GM18868 (cell line): ENCODE data around the gene KSR2.

ENCODE experiments used
- ATAC-seq: cut with Tn5 transposase; IDR thresholded peaks from one replicate; pipeline ENCODE4 v1.9.1; 2021; ENCODE audit warnings: mild to moderate bottlenecking, moderate library complexity; ENCODE audit not compliant: unreplicated experiment

Gene KSR2

DNA sequence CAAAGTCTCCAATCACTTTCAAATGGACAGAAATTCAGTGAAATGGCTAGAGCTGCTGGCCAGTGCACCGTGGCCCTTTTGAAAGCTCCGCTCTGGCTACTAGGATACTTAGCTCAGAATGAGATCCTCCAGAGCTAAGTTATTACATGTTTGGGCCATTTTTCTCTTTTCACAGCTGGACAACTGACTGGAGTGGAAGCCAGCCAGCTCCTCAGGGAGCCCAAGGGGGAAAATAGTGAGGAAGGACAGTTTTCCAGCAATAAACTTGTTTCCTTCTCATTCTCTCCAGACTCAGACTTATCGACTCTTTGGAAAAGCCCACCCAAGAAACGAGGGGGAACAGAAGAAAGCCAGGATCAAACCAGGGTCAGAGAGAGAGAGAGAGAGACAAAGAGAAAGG is 266.0 kb downstream of the KSR2 start:
- ATAC-seq: no peak

DNA sequence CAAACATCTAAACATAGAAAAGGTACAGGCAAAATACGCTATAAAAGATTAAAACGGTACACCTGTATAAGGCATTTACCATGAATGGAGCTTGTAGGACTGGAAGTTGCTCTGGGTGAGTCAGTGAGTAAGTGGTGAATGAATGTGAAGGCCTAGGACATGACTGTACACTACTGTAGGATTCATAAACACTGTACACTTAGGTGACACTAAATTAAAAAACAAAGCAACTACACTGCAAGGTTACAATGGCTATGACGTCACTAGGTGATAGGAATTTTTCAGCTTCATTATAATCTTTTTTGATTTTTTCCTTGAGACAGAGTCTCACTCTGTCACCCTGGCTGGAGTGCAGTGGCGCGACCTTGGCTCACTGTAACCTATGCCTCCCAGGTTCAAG is 269.2 kb downstream of the KSR2 start:
- ATAC-seq: no peak

DNA sequence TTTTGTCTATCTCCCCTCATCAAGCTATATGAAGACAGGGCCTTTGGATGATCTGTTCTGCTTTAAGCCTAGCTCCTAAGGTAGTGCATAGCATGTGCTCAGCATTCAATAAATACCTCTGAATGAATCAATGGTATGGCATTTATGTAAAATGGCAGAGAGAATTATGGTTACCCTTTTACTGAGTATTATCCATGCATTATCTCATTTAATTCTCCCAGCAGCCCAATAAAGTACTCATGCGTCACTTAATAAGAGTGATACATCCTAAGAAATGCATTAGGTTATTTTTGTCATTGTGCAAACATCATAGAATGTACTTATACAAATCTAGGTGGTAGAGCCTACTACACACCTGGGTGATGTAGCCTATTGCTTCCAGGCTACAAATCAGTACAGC is 269.7 kb downstream of the KSR2 start:
- no peak for ATAC-seq

DNA sequence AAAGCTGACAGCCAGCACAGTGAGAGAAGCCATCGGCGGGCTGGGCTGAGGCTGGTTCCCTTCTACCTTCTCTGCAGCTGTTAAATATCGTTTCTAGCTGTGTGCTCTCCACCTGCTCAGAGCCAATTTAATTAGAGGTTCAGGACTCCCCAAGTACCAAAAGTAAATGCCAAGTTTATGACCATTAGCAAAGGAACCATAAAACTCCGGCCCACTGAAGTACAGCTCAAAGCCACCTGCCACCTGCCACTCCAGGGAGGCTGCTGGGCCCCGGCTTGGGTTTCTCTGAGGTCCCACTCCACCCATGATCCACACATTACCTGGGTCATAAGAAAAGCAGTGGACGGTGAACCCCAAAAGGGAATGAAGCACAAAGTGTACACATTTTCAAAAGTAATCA is 272.8 kb downstream of the KSR2 start:
- ATAC-seq: no peak

DNA sequence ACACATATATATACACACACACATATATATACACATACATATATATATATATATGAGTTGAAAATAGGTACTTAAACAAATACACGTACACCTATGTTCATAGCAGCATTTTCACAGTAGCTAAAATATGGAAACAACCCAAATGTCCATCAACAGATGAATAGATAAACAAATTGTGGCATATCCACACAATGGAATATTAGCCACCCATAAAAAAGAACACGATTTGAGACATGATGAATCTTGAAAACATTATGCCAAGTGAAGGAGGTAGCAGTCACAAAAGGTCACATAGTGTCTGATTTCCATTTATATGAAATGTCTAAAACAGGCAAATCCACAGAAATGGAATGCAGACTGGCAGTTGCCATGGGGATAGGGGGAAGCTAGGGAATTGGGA is 276.3 kb downstream of the KSR2 start:
- ATAC-seq: no peak

DNA sequence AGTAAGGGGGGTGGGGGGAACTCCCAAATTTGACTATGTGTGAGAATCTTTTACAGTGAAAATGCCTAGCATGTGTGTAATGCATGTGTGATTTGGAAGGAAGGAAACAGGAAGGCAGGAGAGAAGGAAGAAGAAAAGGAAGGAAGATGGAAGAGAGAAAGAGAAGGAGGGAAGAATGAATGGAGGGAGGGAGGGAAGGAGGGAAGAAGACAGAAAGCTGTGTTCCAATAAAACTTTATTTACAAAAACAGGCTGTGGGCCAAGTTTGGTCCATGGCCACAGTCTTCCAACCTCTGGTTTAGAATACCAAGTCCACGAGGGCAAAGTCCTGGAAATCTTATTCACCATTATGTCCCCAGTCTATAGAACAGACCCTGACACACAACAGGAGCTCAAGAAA is 278.9 kb downstream of the KSR2 start:
- ATAC-seq: no peak

DNA sequence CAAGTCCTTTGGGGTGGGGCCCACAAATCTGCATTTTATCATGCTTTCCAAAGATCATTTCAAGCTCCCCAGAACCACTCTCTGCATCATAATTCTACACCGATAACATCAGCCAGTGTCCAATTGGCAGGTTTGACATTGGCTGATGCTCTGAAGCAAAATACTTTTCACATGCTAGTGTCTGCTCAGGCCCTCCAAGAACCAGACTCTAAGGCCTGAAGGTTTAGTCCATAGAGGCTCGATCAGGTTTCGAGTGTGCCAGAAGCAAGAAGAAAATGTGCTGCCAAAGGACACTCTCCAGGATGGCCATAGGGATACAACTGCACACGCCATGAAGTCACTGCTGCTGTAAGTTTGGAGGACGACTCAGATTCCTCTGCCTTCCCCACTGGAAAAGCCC is 280.3 kb downstream of the KSR2 start:
- no peak for ATAC-seq

DNA sequence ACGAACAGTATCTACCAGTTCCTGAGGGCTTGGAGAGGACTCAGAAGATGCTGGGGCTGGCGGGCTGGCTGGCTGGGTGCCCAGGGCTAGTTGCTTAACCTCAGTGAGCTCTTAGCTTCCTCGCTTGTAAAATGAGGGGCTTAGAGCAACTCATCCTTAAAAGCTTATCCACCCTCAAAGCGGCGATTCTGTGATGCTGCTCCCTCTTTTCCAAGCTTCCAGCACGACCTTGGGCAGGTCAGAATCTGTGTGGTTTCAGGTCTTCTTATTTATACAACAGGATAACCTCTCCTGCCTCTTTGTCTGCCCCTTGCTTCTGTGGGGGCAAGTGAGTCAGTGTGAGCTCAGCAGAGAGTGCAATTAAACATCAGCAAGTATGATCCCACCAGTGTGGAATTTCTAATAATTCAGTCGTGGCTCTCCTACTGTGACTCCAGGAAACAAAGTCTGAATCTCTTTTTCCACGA is 281.8 kb downstream of the KSR2 start:
- no peak for ATAC-seq

DNA sequence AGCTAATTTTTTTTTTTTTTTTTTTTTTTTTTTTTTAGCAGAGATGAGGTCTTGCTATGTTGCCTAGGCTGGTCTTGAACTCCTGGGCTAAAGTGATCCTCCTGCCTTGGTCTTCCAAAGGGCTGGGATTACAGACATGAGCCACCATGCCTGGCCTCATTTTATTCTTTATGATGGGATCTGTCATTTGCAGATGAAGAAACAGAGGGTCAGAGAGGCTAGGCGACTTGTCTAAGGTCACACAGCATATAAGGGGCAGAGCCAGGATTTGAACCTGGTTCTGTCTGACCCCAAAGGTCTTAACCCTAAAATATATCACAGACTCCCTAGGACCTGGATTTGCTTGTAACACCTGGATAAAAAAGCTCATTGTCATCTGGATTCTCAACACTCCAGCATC is 282.6 kb downstream of the KSR2 start:
- no peak for ATAC-seq

DNA sequence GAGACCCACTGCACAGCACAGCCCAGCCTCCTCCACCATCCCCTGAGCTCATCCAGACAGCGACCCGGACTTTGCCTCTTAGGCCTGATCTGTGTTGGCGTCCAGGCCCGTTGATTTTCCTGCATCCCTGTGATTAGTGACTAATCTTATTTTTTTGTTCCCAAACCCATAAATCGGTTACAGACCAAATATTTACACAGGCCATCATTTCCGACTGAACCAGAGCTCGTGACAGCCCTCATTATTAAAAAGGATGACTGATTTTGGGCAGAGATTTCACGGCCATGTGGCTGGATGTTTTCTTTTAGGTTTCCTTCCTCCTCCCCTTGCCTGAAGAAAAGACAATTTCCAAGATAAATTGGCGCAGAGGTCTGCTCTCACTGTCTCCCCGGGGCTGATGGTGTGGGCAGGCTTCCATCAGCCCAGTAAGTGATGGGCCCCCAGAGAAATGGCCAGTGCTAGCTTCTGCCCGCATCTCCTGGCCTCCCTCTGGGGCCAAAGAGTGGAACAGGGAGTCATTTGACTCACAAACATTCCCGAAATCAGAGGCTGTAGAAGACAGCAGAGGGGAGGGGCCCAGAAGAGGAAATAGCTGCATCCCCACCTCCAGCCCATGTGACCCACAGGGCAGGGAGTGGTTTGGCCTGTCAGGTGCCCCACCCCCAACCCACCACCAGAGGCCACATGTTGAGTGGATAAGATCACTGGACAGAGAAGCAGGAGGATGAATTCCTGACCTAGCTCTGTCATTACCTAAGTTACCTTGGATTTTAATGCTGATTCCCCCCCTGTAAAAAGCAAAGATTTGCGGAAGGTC is 283.5 kb downstream of the KSR2 start:
- no peak for ATAC-seq

DNA sequence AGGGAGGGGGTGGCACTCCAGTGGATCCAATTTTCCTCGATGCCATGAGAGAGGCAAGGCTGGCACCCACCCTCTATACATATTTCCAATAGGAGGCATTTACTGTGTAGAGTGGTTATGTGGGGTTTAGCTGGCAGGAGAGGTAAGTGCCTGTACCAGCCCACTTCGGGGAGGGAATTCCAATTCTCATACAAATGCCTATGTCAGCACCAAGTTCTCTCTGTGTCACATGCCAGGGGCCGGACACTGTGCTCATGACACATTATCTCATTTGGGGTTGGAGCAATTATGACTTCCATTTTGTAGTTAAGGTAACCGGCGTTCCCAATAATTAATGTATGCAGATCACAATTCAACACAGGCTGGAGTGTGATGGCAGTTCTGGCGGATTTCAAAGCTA is 284.3 kb downstream of the KSR2 start:
- ATAC-seq: no peak

DNA sequence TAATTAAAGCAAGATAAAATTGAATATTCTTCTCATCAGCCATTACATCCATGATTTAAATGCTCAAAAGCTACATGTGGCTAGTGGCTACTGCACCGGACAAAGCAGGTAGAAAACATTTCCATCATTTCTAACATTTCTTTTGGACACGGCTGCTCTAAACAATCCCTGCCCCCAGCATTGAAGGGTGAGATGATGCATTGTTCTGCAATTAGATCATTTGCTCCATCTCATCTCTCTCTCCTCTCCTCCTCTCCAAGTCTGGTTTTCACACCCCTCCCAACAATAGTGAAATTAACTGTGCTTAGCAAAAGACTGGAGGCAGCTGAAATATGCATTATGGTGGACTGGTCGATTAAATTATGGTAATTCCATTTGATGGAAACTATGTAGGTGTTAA is 288.5 kb downstream of the KSR2 start:
- no peak for ATAC-seq

DNA sequence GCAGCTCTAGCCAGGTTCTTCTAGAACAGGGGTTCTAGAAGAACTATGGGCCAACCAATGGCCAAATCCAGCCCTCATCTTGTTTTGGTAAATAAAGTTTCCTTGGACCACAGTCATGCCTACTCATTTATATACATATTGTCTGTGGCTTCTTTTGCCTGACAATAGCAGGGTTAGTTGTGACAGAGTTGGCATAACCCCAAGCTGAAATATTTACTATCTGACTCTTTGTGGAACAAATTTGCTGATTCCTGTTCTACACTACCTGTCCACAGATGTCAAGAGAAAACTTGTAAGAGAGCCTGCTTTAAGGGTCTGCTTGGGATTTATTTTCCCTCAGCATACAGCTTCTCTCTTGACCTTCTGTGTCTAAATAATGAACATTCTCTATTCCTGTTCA is 289.0 kb downstream of the KSR2 start:
- ATAC-seq: no peak

DNA sequence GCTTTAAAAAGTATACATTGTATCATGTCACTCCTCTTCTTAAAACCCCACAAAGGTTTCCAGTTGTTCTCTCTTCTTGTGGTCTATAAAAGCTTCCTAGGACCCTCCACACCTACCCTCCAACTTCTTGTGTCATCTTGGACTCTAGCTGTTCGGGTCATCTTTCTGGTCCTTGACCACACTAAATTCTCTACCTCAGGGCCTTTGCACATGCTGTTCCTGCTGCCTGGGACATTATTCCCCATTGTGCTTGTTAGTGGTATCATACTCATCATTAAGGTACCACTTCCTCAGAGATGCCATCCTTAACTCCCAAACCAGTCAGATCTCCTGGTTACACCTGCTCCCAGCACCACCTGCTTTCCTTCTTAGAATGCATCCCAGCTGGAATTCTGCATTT is 294.0 kb downstream of the KSR2 start:
- no peak for ATAC-seq

DNA sequence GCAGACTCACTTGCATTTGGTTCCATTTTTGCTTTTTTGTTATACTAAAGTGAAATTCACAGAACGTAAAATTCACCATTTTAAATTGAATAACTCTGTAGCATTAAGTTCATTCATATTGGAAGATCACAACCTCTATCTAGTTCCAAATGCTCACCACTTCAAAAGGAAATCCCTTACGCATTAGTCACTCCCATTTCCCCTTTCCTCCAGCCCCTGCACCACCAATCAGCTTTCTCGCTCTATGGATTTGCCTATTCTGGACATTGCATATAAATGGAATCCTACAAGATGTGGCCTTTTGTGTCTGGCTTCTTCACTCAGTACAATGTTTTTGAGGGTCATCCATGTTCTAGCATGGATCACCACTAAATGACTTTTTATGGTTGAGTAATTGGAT is 294.5 kb downstream of the KSR2 start:
- ATAC-seq: no peak

DNA sequence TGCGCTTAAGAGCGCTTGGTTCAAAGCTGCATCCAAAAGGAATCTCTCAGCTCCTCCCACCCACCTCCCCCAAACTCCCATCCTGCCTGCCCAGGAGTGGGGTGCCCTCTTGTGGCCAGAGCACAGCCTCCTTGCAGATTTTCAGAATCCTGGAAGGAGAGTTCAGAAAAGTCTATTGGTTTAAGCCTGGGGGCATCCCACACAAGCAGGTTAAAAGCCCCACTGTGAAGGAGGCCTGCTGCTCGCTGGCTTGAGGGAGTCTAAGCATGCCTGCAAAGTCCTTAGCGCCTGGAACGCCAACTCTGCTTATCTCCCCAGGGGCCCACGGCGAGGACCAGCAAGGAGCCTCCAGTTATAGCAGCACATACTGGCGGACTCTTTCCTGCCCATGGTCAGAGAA is 297.1 kb downstream of the KSR2 start:
- ATAC-seq: no peak

DNA sequence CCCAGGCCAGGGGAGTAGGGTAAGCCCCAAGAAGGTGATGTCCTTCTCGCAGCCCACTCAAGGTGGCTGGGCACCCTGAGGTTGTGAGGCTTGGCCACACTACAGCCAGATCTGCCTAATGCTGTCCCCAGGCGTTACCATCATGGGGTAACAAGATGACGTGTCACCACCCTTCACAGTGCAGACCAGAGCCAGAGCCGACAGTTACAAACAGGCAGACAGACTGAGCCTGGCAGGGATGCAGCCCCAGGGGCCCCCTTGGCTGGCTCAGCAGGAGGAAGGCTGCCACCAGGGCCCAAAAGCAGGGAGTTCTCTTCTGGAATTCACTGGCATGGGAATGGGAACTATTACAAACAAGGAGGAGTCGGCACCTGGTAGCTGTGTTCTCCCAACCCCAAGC is 304.6 kb downstream of the KSR2 start:
- ATAC-seq: no peak

DNA sequence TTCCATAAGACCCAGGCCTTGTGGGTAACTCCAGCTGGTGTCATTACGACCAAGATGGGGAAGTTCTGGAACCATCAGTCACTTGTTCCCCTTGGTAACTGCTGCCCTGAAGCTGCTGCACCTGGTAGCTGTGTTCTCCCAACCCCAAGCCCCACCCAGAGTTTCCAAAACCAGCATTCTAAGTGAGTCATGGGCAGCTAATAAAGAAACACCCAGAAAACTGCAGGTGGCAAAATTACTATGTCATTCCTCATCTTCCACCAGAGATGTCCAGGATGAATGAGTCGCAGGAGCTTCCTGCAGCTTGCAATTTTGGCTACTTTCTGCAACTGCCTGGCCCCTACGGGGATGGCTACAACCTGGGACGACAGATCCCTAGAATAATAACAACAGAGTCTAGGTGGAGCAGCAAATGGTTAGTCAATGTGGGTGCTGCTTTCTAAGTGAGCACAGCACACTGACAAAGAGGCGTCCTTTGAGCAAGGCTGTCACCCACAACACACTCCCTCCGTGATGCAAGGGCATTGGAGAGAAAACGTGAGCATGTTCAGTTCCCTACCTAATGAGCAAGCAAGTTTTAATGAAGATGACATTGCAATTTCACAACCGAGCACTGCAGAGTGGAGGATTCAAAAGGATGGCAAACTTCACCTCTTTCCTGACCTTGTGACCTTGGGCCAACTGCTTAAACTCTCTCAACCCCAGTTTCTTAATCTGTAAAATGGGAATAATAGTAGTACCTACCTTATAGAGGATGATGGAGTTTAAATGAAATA is 306.0 kb downstream of the KSR2 start:
- ATAC-seq: no peak

DNA sequence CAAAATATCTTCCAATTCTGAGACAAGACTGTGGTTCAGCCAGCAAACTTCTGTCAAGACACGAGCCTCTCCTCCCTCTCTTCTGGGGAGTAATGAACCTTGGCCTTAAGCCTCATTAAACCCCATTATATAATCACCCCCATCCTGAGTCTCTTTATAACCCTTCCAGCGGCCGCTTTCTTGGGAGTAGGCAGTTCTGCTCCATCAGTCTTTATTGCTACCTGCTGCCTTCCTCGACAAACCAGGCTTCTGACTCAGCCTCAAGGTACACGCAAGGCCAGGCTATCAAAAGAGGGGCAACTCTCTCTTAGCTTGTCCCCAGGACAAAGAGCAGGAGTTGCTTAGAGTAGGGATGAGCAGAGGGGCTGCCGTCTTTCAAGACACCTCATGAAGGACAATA is 306.6 kb downstream of the KSR2 start:
- ATAC-seq: no peak

DNA sequence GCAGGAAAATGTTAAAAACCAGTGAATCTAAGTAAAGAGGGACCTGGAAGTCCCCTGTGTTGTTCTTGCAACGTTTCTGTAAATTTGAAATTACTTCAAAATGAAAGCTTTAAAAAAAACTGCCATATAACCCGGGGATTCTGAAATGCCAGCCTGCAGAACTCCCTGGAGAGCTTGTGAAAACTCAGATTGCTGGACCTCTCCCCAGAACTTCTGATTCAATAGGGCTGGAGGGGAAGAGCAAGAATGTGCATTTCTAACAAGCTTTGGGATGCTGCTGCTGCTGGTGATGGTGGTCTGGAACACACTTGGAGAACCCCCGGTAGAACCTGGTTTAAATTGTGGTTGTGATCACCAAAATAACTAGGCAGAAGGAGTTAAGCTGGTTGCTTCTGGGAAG is 307.3 kb downstream of the KSR2 start:
- ATAC-seq: no peak

DNA sequence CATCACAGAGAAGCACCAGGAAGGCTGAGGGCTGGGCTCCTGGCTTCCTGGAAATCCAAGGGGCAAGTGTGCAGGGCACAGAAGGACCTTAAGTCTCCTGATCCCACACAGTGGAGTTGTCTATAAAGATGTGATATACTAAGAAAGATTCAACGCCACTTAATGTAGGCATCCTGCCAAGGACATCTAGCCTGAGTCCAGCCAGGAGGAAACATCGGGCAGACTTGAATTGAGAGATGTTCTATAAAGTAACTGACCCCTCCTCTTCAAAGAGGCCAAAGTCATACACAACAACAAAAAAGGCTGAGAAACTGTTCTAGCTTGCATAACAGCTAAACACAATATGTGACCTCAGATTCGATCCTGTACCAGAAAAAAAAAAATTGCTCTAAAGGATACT is 307.9 kb downstream of the KSR2 start:
- no peak for ATAC-seq

DNA sequence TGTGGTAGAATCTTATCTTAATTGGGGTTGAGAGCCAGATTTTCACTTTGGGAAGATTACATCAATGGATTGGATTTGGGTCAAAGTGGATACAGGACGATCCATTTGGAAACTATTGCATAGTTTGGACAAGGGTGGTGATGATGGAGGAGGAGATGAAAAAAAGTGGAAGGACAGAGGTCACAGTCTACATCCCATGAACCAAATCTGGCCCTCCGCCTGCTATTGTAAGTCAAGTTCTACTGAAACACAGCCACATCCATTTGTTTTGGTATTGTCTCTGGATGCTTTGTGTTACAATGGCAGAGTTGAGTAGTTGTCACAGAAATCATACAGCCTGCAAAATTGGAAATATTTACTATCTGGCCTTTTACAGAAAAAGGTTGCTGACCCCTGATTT is 310.6 kb downstream of the KSR2 start:
- no peak for ATAC-seq
